Stimulated activated effector memory CD8-positive, alpha-beta T cell treated with anti-CD3 and anti-CD28 coated beads, Interleukin-12 subunit alpha, Interleukin-12 subunit beta, amount 100 ng/mL, for 72 hours (primary cell): ENCODE data around the gene ASPN.

Source experiments
- ATAC-seq: fragments of 150-1000 bp; cut with Tn5 transposase; 2 replicates; pipeline ENCODE4 v1.10.0; 2021
- DNase-seq, 2 donors: peaks; one replicate each; pipeline ENCODE4 v3.0.0; 2021 to 2022; ENCODE audit warnings: low spot score in 2 of 2
- H3K27ac Mint-ChIP-seq: one replicate; pipeline ENCODE4 v1.8.0; 2022; ENCODE audit warnings: mild to moderate bottlenecking, mixed read lengths
- H3K36me3 Mint-ChIP-seq: one replicate; pipeline ENCODE4 v1.8.0; 2022; ENCODE audit warnings: mild to moderate bottlenecking, mixed read lengths
- H3K4me1 Mint-ChIP-seq: one replicate; pipeline ENCODE4 v1.8.0; 2022; ENCODE audit warnings: mixed read lengths
- H3K4me3 Mint-ChIP-seq: one replicate; pipeline ENCODE4 v1.8.0; 2022; ENCODE audit warnings: mild to moderate bottlenecking, mixed read lengths
- H3K9me3 Mint-ChIP-seq: one replicate; pipeline ENCODE4 v1.8.0; 2022; ENCODE audit warnings: mixed read lengths

Gene ASPN

DNA sequence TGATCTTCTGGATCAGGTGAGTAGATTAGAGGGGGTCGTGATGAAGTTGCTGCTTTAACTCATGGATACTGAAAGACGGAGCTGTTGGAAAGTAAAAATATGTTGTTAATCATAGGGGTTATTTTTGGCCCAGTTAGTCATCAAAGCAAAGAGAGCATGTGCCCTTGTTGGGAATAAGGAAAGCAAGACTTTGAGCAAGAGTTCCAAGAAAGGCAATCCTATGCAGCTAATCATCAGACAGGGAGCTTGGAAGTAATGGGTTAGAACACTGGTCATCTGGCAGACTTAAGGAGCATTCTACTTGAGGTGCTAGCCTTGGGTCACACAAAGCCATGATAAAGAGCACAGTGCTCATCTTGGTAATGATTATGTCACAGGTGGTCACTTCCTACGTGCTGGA, 18.3 kb downstream of the ASPN start:
- ATAC-seq (no peak), DNase-seq (no peak)
- Mint-ChIP-seq H3K36me3 (no peaks in the 10 kb centered on the region), H3K4me3 (no peak overlapping the region), H3K9me3 (no peaks in the 10 kb centered on the region), H3K4me1 (no peaks in the 10 kb centered on the region), H3K27ac (no peak overlapping the region)

- no peaks in the 10 kb centered on the region for H3K36me3 Mint-ChIP-seq
- no peaks in the 10 kb centered on the region for H3K9me3 Mint-ChIP-seq
- no peak for DNase-seq
- no peak overlapping the region for H3K4me3 Mint-ChIP-seq
- H3K4me1 Mint-ChIP-seq, result no peaks in the 10 kb centered on the region
- no peak overlapping the region for H3K27ac Mint-ChIP-seq
- no peak for ATAC-seq
Observed at GRCh38 chr9:92463387-92463786, 18.9 kb downstream of the ASPN start.

DNA sequence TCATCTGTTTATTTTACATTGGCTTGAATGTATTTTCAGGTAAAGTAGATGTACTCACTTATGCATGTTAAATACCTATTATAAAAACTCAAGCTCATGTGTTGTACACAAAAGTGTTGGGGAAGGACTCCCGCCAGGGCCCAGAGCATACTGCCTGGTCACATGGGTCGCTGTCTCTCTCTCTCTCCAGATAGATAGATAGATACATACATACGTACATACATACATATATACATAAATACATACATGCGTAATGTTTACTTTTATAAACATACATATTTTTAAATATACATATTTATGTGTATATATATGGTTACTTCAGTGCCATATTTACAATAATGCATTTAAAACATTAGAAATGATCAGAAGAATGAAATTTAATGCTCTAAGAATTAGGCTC, 24.7 kb downstream of the ASPN start:
- DNase-seq, result no peak
- Mint-ChIP-seq H3K4me1 (no peaks in the 10 kb centered on the region), H3K4me3 (no peak overlapping the region), H3K36me3 (no peaks in the 10 kb centered on the region), H3K27ac (no peak overlapping the region), H3K9me3 (no peaks in the 10 kb centered on the region)
- no peak for ATAC-seq

DNA sequence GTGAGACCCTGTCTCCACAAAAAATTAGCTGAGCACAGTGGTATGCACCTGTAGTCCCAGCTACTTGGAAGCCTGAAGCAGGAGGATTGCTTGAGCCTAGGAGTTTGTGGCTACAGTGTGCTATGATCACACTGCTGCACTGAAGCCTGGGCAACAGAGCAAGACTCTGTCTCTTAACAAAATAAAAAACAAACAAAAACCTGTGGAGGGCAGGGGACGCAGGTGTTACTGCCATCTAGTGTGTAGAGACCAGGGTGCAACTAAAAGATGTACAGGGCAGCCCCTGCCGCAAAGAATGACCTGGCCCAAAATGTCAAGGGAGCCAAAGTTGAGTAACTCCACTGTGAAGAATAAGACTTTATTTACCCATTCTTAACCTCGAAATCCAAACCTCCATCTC, 27.1 kb downstream of the ASPN start:
- Mint-ChIP-seq H3K4me3 (no peak overlapping the region), H3K27ac (no peak overlapping the region), H3K4me1 (no peaks in the 10 kb centered on the region), H3K36me3 (no peaks in the 10 kb centered on the region), H3K9me3 (no peaks in the 10 kb centered on the region)
- ATAC-seq (no peak), DNase-seq (no peak)

DNA sequence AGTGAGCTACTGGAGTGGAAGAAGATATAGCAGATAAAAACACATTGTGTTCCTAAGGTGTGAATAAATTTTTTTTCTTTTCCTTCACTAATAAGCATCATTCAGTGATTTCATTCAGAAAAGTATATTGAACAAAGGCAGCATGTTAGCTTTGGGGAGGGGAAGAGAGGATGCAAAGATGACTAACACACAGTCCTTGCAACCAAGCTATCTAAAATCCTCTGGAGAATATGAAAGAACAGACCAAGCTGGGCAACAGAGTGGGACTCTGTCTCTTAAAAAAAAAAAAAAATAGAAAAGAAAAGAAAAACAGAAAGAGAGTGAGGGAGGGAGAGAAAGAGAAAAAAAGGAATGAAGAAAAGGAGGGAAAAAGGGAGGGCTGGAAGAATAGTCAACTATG, 35.8 kb downstream of the ASPN start:
- Mint-ChIP-seq H3K36me3 (no peaks in the 10 kb centered on the region), H3K27ac (no peak overlapping the region), H3K4me1 (no peaks in the 10 kb centered on the region), H3K4me3 (no peak overlapping the region), H3K9me3 (no peaks in the 10 kb centered on the region)
- ATAC-seq (no peak), DNase-seq (no peak)

GRCh38 chr9:92444841-92445240, 37.5 kb downstream of the ASPN start:
- no peaks in the 10 kb centered on the region for H3K36me3 Mint-ChIP-seq

DNA sequence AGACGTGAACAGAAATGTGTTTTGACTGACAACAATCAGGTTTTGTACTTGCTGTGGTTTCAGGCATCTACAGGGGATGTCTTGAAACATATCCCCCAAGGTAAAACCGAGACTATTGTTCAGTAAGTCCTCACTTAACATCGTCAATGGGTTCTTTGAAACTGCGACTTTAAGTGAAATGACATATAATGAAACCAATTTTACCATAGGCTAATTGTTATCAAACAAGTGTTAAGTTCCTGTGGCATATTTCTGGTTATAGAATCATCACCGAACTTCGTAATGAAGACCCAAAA, 41.6 kb downstream of the ASPN start:
- H3K4me1 Mint-ChIP-seq, result peaks cover 13% of the 10 kb centered on the region
- peak overlapping the region; percentile 5 for H3K4me3 Mint-ChIP-seq
- H3K27ac Mint-ChIP-seq, result no peak overlapping the region
- no peaks in the 10 kb centered on the region for H3K9me3 Mint-ChIP-seq
- DNase-seq (no peak), ATAC-seq (peak; percentile 84)
- H3K36me3 Mint-ChIP-seq, result no peaks in the 10 kb centered on the region

More at GRCh38 chr9:92444841-92445240, 37.5 kb downstream of the ASPN start:
- DNase-seq (no peak), ATAC-seq (no peak)
- H3K9me3 Mint-ChIP-seq, result no peaks in the 10 kb centered on the region
- H3K27ac Mint-ChIP-seq, result no peak overlapping the region
- H3K4me3 Mint-ChIP-seq, result no peak overlapping the region
- H3K4me1 Mint-ChIP-seq, result peaks cover 8% of the 10 kb centered on the region

GRCh38 chr9:92439921-92440750, 42.2 kb downstream of the ASPN start:
- Mint-ChIP-seq H3K27ac (no peak overlapping the region), H3K4me1 (peaks cover 13% of the 10 kb centered on the region), H3K9me3 (no peaks in the 10 kb centered on the region), H3K36me3 (no peaks in the 10 kb centered on the region), H3K4me3 (peak overlapping the region; percentile 5)
- DNase-seq (no peak), ATAC-seq (no peak)

- no peak overlapping the region for H3K27ac Mint-ChIP-seq
- no peak overlapping the region for H3K4me3 Mint-ChIP-seq
- DNase-seq (no peak), ATAC-seq (no peak)
- H3K9me3 Mint-ChIP-seq, result no peaks in the 10 kb centered on the region
- H3K4me1 Mint-ChIP-seq, result peaks cover 13% of the 10 kb centered on the region
- peaks cover 5% of the 10 kb centered on the region for H3K36me3 Mint-ChIP-seq
Observed at GRCh38 chr9:92438900-92439526, 43.3 kb downstream of the ASPN start.

DNA sequence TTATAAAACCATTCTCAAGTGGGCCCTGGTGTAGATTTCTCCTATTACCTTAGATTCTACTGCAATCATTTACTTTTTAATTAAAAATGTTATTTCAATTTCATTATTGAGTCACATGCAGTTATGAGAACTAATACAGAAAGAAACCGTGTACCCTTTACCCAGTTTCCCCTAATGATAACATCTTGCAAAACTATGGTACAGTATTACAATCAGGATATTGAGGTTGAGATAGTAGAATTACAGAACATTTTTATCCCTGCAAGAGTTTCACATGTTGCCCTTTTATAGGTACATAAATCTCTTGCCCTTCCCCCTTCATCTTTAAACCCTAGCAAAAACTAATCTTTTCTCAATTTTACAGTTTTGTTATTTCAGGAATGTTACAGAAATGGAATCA, 47.0 kb downstream of the ASPN start:
- H3K36me3 Mint-ChIP-seq, result peaks cover 11% of the 10 kb centered on the region
- ATAC-seq (no peak), DNase-seq (no peak)
- no peaks in the 10 kb centered on the region for H3K9me3 Mint-ChIP-seq
- peaks cover 8% of the 10 kb centered on the region for H3K4me1 Mint-ChIP-seq
- no peak overlapping the region for H3K27ac Mint-ChIP-seq
- H3K4me3 Mint-ChIP-seq, result no peak overlapping the region

- H3K4me3 Mint-ChIP-seq, result no peak overlapping the region
- no peak for ATAC-seq
- H3K36me3 Mint-ChIP-seq, result peaks cover 11% of the 10 kb centered on the region
- H3K27ac Mint-ChIP-seq, result no peak overlapping the region
- H3K4me1 Mint-ChIP-seq, result no peaks in the 10 kb centered on the region
- no peaks in the 10 kb centered on the region for H3K9me3 Mint-ChIP-seq
- no peak for DNase-seq
Observed at GRCh38 chr9:92432972-92433548, 49.2 kb downstream of the ASPN start.

DNA sequence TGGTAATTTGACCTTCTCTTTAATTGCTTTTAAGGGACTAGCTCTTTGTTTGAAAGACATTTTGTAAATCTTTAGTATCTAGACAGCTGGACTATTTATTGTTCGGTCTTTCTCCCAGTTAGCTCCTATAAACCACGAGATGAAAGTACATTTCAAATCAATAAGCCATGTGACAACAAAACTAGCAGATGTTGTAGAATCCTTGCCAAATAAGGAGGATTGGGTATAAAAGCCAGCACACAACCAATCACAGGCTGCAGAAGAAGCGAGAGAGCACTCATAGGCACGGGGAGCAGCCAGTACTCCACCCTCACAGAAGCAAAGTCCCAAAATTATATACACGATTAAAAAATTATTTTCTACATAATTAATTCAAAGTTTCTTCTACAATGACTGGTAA, 50.0 kb downstream of the ASPN start:
- no peak for DNase-seq

DNA sequence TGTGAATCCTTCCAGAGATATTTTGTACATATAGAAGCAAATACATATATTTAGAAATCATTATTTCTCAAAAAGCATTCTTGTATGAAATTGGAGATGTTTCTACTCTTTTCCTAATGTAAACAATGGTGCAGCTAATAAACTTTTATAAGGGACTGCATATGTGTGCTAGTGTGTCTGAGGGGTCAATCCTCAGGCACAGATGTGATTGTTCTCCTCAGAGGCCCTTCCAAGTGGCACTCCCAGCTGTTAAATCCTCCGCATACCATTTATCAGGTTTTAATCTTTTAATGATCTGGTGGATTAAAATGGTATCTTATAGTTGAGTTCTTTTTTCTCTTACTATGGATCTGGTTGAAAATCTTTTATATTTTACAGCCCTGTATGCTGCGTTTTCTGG, 52.5 kb downstream of the ASPN start:
- Mint-ChIP-seq H3K9me3 (no peaks in the 10 kb centered on the region), H3K36me3 (peaks cover 11% of the 10 kb centered on the region), H3K4me1 (no peaks in the 10 kb centered on the region), H3K27ac (no peak overlapping the region), H3K4me3 (no peak overlapping the region)
- DNase-seq, result no peak
- ATAC-seq, result no peak

More for the DNA sequence above, 50.0 kb downstream of the ASPN start:
- Mint-ChIP-seq H3K36me3 (peaks cover 11% of the 10 kb centered on the region), H3K27ac (no peak overlapping the region), H3K4me3 (no peak overlapping the region), H3K9me3 (no peaks in the 10 kb centered on the region), H3K4me1 (no peaks in the 10 kb centered on the region)
- ATAC-seq, result no peak

- Mint-ChIP-seq H3K36me3 (no peaks in the 10 kb centered on the region), H3K27ac (no peak overlapping the region), H3K9me3 (no peaks in the 10 kb centered on the region), H3K4me1 (no peaks in the 10 kb centered on the region), H3K4me3 (no peak overlapping the region)
- no peak for DNase-seq
- no peak for ATAC-seq
Observed at GRCh38 chr9:92426501-92427145, 55.7 kb downstream of the ASPN start.

DNA sequence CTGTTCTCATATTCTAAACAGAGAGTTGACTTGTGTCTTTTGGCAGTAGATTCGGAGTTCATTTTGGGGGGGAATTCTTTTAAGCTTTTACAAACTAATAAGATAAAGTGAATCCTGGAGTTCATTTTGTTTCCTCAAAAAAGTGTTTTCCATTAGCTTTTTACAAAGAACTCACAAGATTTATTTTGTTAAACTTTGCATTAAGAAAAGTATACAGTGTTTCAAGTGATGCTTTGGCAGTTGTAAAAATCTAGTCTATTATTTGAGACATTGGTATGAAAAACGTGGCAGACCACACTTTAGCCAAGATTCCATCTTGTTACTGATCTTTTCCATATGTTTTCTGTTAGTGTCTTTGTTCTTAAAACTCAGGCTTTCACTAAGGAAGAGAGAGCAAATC, 56.8 kb downstream of the ASPN start:
- no peak for DNase-seq
- Mint-ChIP-seq H3K27ac (no peak overlapping the region), H3K9me3 (no peaks in the 10 kb centered on the region), H3K4me1 (no peaks in the 10 kb centered on the region), H3K4me3 (no peak overlapping the region), H3K36me3 (no peaks in the 10 kb centered on the region)
- no peak for ATAC-seq

- Mint-ChIP-seq H3K27ac (no peak within 1 kb of the TSS), H3K4me3 (no peak within 1 kb of the TSS), H3K4me1 (no peaks in the 10 kb centered on the region), H3K9me3 (no peaks in the 10 kb centered on the region), H3K36me3 (no peaks in the 10 kb centered on the region)
- DNase-seq (no peak), ATAC-seq (no peak)
Observed at GRCh38 chr9:92424340-92424739, 58.0 kb downstream of the ASPN start, which contains the start of gene OMD. TSS of gene OMD (minus strand) at chr9:92424471. CDS start at chr9:92417558, 6,913 bp downstream.
